NAMALWA (cell line): ENCODE results near the gene VPS51.
A peak's percentile ranks its signal among the peaks of the same experiment; 100 is the strongest.
"Not testable (repeated sequence)": the region's sequence is repeated elsewhere in the genome, so short reads cannot be mapped to it uniquely, and the experiment has no call there.

Experiments used
- DNase-seq: peaks from one replicate; pipeline ENCODE4 v3.0.0-alpha.2; 2015; ENCODE audit warnings: low spot score

The VPS51 gene

DNA sequence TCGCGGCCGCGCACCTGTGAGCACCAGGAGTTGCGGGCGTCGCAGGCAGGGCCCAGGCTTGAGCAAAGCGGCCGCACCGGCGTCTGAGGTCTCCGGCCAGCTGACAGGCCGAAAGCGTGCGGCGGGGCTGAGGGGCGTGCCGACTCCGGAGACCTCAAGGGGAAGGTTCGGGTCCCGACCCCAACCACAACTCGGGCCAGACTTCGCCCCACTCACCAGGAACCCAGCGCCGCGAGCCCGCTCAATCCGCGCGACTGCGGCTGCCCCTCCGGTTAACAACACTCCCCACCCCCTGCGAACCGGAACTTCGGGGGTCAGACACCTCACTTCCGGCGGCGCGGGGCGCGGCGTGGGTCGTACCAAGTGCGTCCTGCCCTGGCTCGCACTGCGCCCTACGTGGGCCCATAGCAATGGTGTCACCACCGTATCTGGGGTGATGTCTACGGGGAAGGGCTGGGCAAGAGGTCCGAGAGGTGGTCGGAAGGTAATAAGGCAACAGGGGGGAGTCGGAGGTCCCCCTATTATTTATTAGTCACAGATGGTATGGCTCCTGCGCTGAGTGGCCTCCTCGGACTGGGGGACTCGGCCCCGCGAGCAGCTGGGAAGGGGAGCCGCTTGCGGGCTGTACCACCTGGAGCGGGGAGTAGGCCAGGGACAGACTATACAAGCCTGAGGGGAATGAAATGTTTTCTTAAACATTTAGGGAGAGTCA, 38.4 kb downstream of the VPS51 start, which contains the start of gene SYVN1:
Gene SYVN1, minus strand, starts transcription at position 280 of the 712 bp plus-strand sequence. CDS start 918 bp downstream, outside the sequence.
- DNase-seq, result peak; percentile 94

DNA sequence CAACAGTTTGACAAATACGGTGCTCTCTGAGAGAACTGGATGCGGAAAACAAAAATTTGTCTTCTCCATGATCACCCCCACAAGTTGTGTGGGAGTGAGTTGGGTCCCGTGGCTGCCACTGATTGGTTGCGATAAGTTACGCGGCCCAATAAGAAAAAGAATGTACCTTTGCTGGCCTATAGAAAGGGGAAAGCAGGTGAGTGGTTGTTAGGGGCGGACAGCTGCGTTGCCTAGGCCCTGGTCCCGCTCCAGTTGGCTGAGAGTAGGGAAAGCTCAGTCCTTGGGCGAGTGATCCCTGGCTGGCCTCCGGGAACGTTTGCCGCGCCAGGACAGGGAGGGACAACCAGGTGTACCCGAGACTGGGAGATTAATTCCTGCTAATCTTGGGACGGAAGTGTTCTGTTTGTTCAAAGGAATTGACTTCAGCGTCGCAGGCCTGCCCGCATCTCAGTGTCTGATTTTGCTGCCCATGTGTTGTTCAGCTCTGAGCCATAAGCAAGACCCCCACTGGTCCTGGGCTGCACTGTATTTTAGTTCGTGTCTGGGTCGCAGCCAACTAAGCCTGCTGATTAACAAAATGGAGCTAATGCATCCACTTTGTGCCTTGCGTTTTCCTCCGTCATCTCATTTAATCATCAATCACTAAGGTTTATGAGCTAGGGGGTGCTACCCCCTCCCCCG, 39.1 kb downstream of the VPS51 start:
- peak; percentile 96 for DNase-seq

DNA sequence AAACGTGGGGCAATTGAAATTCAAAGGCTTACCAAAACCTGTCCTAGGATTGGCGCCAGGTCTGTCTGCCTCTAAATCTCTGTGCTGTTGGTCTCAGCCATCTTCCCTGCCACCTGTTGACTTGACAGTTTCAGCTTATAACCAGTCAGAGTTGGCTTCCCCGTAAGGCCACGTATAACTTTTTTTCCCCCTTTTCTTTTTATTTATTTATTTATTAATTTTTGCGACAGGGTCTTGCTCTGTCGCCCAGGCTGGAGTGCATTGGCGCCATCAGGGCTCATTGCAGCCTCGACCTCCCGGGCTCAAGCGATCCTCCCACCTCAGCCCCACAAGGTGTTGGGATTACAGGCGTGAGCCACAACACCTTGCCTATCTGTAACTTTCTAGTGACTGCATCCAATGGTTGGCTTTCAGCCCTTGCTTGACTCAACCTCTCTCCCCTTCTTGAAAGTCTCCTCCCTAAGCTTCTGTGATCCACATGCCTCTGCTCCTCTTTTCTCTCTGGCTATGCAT, 39.7 kb downstream of the VPS51 start:
- DNase-seq, result peak; percentile 7

DNA sequence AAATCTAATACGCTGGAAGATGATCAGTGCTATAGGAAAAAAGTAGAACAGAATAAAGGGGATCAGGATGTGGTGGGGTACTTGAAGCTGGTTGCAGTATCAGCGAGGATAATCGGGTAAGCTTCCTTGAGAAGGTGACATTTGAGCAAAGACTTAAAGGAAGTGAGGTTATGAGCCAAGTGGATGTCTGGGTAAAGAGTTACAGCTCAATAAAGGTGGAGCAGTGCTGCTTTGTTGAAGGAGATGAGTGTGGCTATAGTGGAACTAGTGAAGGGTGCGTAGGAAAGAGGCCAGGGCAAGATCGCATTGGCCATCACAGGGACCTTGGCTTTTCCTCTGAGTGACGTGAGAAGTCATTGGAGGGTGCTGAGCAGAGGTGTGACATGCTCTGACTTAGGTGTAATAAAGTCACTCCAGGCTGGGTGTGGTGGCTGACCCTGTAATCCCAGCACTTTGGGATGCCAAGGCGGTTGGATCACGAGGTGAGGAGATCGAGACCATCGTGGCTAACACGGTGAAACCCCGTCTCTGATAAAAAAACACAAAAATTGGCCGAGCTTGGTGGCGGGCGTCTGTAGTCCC, 40.6 kb downstream of the VPS51 start:
- no peak for DNase-seq

DNA sequence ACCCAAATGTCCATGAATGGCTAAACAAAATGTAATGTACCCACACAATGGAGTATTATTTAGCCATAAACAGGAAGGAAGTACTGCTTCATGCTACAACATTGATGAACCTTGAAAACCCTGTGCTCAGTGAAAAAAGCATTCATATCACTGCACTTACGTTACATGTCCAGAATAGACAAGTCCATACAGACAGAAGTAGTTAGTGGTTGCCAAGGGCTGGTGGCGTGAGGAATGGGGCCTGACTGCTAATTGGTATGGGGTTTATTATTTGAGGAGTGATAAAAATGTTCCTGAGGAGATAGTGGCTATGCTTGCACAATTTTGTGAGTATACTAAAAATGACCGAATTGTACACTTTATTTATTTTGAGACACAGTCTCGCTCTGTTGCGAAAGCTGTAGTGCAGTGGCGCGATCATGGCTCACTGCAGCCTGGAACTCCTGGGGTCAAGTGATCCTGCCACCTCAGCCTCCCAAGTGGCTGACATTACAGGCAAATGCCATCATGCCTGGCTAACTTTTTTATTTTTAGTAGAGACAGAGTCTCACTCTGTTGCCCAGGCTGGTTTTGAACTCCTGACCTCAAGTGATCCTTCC, 46.0 kb downstream of the VPS51 start:
- DNase-seq, result no peak

DNA sequence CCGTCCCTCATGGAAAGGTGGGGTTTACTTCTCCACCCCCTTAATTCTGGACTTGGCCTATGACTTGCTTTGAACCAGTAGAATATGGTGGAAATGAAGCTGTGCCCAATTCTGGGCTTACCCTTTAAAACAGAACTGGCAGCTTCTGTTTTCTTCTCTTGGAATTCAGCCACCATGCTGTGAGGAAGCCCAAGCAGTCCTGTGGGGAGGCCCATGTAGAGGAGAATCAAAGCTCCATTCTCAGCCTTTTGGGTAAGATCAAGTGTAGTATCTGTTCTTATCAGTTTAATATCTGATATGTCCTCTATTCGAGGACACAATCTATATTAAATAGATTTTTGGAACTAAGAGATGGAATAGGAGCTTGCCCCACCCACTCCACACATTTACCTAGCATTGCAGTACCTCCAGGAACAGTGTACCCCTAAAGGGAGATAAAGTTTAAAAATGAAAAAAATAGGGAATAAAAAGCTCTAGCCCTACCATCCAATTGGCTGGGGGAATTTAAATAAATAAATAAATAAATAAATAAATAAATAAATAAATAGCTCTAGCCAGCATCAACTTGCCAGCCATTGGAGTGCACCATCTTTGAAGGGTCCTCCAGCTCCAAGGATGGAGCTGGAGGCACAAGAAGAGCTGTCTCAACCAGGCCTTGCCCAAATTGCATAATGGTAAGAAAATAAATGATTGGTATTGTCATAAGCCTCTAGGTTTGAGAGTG, 51.5 kb downstream of the VPS51 start:
- DNase-seq, result no peak

DNA sequence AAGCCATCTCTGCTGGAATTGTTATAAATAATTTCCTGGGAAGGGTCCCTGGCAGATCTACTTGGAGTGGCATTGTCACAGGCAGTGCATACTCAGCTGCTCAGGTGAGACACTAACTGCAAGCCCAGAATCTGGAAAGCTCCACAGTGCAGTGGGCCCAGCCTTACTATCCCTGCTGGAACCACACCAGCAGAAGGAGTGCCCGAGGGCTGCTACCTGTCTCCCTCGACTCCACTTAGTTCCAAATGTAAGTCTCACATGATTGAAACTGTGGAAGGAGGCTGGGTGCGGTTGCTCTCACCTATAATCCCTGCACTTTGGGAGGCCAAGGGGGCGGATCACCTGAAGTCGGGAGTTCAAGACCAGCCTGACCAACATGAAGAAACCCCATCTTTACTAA, 52.6 kb downstream of the VPS51 start:
- DNase-seq, result no peak

DNA sequence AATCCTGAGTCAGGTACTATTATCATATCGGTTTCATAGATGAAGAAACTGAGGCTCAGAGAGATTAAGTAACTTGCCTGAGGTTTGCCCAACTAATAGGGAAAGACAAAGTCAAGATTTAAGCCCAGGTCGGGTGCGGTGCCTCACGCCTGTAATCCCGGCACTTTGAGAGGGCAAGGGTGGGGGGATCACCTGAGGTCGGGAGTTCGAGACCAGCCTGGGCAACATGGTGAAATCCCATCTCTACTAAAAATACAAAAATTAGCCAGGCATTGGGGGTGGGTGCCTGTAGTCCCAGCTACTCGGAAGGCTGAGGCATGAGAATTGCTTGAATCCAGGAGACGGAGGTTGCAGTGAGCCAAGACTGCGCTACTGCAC, 54.1 kb downstream of the VPS51 start:
- not testable (repeated sequence) for DNase-seq

DNA sequence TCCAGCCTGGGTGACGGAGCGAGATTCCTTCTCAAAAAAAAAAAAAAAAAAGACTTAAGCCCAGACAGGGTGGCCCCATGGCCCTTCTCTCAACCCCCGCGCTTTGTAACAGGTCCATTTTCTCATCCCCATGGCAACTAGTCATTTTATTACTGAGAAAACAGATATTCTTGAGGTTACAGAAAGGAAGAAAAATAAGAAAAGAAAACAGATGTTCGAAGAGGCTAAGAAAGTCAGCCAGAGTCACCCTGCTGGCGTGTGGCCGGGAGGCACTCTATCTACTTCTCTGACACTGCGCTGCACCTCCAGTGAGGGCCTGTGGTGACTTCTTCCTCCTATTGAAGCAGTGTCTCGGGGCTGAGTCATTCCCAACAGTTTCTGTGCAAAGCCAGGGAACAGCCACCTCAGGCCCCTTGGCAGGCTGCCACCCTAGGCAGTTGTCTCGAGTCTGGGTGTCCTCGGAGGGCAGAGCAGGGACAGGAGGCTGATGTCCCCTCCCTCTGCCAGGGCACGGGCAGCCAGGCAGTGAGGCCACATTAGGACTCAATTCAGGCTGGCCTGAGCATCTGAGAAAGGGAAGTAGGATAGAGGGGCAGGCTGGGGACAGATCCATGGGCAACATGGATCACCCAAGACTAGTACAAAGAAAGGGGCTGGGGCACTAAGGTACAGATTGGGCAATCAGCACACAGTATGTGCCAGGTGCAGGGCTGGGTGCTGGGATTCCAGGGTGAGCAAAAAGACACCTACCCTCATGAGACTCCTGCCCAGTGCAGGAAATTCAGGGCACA, 54.7 kb downstream of the VPS51 start:
- no peak for DNase-seq

DNA sequence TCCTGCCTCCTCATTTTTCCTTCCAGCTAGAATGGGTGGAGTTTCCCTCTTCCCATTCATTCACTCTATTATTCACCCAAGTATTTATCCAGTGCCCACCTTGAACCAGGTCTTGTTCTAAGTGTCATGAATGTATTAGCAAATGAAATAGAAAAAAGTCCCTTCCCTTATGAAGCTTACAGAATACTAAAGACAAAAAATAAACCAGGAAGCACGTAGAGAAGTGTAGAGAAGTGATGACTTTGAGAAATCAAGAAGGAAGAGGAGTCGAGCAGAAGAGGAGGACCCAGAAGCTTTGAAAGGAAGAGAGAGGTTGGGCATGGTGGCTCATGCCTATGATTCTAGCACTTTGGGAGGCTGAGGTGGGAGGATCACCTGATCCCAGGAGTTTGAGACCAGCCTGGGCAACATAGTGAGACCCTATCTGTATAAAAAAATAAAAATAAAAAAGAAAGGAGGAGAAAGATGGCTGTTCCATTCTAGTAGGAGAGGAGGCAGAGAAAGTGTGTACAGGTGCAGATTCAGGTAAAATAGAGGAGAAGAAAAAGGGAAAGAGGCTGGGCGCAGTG, 55.4 kb downstream of the VPS51 start:
- no peak for DNase-seq

DNA sequence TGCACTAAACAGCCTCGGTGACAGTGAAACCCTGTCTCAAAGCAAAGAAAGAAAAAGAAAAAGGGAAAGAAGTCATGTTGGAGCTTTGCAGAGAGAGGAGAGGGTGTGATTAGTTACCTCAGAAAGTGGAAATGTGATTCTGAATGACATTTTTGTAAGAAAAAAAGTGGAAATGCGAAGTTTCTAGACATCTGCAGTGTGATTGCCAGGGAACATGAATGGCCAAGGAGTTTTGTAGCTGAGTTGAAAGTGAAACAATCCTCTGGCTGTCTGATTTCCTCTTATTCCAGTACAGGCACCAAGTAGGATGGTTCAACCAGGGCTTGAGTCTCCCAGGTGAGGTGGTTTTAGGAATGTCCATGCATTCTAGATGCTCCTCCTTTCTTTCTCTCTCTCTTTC, 56.1 kb downstream of the VPS51 start:
- DNase-seq, result no peak

DNA sequence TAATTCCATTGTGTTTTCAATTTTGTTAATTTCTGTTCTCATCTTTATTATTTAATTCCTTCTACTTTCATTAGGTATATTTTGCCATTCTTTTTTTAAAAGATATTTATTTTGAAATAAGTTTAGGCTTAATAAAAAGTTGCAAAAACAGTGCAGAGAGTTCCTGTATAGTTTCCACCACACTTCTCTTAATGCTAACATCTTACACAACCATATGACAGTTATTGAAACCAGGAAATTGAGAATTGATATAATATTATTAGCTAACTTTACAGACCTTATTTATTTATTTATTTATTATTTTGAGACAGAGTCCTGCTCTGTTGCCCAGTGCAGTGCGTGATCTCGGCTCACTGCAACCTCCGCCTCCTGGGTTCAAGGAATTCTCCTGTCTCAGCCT, 60.2 kb downstream of the VPS51 start:
- DNase-seq, result no peak

DNA sequence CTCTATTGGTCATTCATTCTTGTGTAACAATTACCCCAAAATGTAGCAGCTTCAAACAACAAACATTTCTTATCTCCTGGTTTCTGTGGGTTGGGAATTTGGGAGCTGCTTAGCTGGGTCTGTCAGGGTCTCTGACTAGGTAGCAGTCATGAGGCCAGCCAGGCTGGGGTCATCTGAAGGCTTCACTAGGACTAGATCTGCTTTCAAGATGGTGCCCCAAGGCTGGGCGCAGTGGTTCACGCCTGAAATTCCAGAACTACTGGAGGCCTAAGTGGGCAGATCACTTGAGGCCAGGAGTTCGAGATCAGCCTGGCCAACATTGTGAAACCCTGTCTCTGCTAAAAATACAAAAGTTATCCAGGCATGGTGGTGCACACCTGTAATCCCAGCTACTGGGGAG, 60.9 kb downstream of the VPS51 start:
- no peak for DNase-seq

DNA sequence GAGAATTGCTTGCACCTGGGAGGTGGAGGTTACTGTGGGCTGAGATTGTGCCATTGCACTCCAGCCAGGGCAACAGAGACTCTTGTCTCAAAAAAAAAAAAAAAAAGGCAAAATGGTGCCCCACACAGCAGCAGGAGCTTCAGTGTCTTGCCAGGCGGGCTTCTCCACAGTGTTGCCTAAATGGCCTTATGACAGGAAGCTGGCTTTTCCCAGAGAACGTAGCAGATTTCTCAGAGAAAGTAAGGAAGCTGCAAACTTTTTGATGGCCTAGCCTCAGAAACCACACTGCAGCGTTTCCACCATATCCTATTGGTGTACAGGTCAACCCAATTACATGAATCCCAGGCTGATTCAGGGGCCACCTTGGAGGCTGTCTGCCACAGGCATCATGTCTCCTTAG, 61.3 kb downstream of the VPS51 start:
- DNase-seq, result no peak

DNA sequence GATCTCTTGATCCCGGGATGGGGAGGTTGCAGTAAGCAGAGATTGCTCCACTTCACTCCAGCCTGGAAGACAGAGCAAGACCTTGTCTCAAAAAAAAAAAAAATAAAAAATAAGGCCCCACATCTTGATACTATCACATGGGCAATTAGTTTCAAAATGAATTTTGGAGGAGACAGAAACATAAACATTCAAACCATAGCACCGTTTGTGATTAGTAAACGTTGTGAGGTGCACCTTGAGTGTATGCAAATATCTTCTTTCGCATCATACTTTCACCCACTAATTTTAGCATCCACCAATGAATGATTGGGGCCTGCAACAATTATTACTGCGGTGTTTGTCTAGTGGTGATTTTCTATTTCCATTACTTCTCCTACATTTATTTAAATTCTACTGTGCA, 63.0 kb downstream of the VPS51 start:
- peak; percentile 28 for DNase-seq

DNA sequence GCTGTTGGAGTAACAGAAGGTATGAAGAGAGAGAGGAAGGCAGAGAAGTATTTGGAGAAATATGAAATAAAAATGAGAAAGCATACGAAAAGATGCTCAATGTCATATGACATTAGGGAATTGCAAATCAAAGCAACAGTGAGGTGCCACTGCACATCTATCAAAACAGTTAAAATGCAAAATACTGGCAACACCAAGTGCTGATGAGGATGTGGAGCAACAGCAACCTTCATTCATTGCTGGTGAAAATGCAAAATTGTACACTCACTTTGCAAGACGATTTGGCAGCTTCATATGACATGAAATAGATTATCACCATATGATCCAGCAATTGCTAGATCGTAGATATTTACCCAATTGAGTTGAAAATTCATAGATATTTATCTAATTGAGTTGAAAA, 64.6 kb downstream of the VPS51 start:
- no peak for DNase-seq
